Sigmoid colon (tissue), 7 donors: ENCODE data around the gene TCERG1L. TPM values are rescaled to one million over a fixed set of nuclear protein-coding genes. Genes with fewer than 3 reads are reported as not detected.

Experiments
- DNase-seq: peaks from one replicate; pipeline ENCODE4 v3.0.0-alpha.2; 2019
- H3K27ac ChIP-seq, 4 donors: fragments of 200-600 bp; sonication (generic); one replicate each; pipeline ENCODE4 v1.5.1; 2016 to 2019; ENCODE audit warnings: mild to moderate bottlenecking in 1 of 4
- H3K27me3 ChIP-seq, 3 donors: fragments of 200-600 bp; sonication (generic); one replicate each; pipeline ENCODE4 v1.5.1; 2019; ENCODE audit warnings: mild to moderate bottlenecking in 1 of 3
- H3K36me3 ChIP-seq, 4 donors: fragments of 200-600 bp; sonication (generic); one replicate each; pipeline ENCODE4 v1.5.1; 2016 to 2019
- H3K4me1 ChIP-seq, 4 donors: fragments of 200-600 bp; sonication (generic); one replicate each; pipeline ENCODE4 v1.5.1; 2017 to 2019
- H3K4me3 ChIP-seq, 4 donors: fragments of 200-600 bp; sonication (generic); one replicate each; pipeline ENCODE4 v1.5.1; 2017 to 2019; ENCODE audit warnings: mild to moderate bottlenecking in 2 of 4, moderate library complexity in 1 of 4
- H3K9me3 ChIP-seq, 4 donors: fragments of 200-600 bp in 3 of 4; sonication (generic) in 3 of 4; one replicate each; pipeline versions ENCODE4 v1.5.1 to v1.6.1; 2013 to 2019
- CTCF ChIP-seq, 4 experiments: fragments of 450-650 bp in 3 of 4; fragments of 200-600 bp in 1 of 4; IDR thresholded peaks; one replicate each; pipeline ENCODE4 v1.5.1; 2016 to 2019; ENCODE audit warnings: antibody characterized with exemption in 4 of 4, mild to moderate bottlenecking in 3 of 4, moderate library complexity in 2 of 4
- EP300 ChIP-seq, 4 donors: sonication (generic); formaldehyde crosslinking; IDR thresholded peaks; one replicate each; pipeline ENCODE4 v1.6.1; 2017; ENCODE audit warnings: antibody characterized with exemption in 4 of 4
- POLR2A ChIP-seq, 2 donors: fragments of 450-650 bp; IDR thresholded peaks; one replicate each; pipeline ENCODE4 v1.6.1; 2016; ENCODE audit warnings: antibody characterized with exemption in 2 of 2, mild to moderate bottlenecking in 2 of 2, moderate library complexity in 2 of 2
- POLR2AphosphoS5 ChIP-seq, 4 donors: sonication (generic); formaldehyde crosslinking; IDR thresholded peaks; one replicate each; pipeline ENCODE4 v1.6.1; 2017; ENCODE audit warnings: antibody characterized with exemption in 4 of 4
- WGBS, 2 donors: extraction: QIAGEN DNeasy Blood & Tissue Kit; methylation state at CpG; one replicate each; pipeline ENCODE4 v1.1.7; 2013; 5-methylcytosine and 5-hydroxymethylcytosine counted together
- intact Hi-C: fragments of 100-400 bp; cut with DNase I; formaldehyde crosslinking; loops from one replicate; pipeline ENCODE4 v1.15.1; 2023
- polyA plus RNA-seq, 3 donors: library from polyadenylated mRNA; stranded (reverse); fragments of 200-250 nt; gene quantifications; one replicate each; pipeline ENCODE4 v1.2.3, GENCODE V29; 2013
- total RNA-seq, 4 donors: library from RNA; depleted of rRNA; stranded (reverse); fragments of >200 nt; gene quantifications; one replicate each; pipeline ENCODE4 v1.1.0, GENCODE V29; 2016
- donor health status: healthy with polysubstance abuse.
- donor health status: Bipolar disorder and iron deficiency.
- donor health status: healthy.

Gene TCERG1L
- total and polyA plus RNA-seq, 7 donors = under 0.01 to 0.55 (median 0.10) TPM; not detected in 4

GRCh38 chr10:131300508-131300907, 11.0 kb downstream of the TCERG1L start:
- H3K27ac ChIP-seq = no peak overlapping the region
- no peak overlapping the region for H3K4me3 ChIP-seq
- H3K9me3 ChIP-seq = peaks cover 0 to 12% (median 4%) of the 10 kb centered on the region in 4 donors
- peaks cover 0 to 14% (median 6%) of the 10 kb centered on the region in 3 donors for H3K27me3 ChIP-seq
- no peaks in the 10 kb centered on the region for H3K4me1 ChIP-seq
- 74 to 83% methylated on average over 3 of the region's 3 CpGs for WGBS, 2 donors
- H3K36me3 ChIP-seq = no peaks in the 10 kb centered on the region
- intact Hi-C loops = no loop called here
- TF ChIP-seq CTCF (IDR thresholded peaks at IDR 0.05) = no peak
- DNase-seq = no peak

GRCh38 chr10:131290781-131291180, 20.7 kb downstream of the TCERG1L start:
- Histone ChIP-seq H3K27me3 (no peaks in the 10 kb centered on the region), H3K27ac (no peak overlapping the region), H3K4me1 (no peaks in the 10 kb centered on the region), H3K36me3 (no peaks in the 10 kb centered on the region), H3K9me3 (no peaks in the 10 kb centered on the region), H3K4me3 (no peak overlapping the region)
- TF ChIP-seq POLR2A (IDR thresholded peaks at IDR 0.05) (no peak), EP300 (IDR thresholded peaks at IDR 0.05) (no peak), POLR2AphosphoS5 (IDR thresholded peaks at IDR 0.05) (no peak), CTCF (IDR thresholded peaks at IDR 0.05) (no peak)
- intact Hi-C loops = no loop called here
- 77 to 89% methylated on average over 7 of the region's 7 CpGs for WGBS, 2 donors
- no peak for DNase-seq

- DNase-seq = no peak
- no peaks in the 10 kb centered on the region for H3K27me3 ChIP-seq
- H3K27ac ChIP-seq = no peak overlapping the region
- no peak for TF ChIP-seq EP300 (IDR thresholded peaks at IDR 0.05)
- no peak for TF ChIP-seq POLR2AphosphoS5 (IDR thresholded peaks at IDR 0.05)
- no peak for TF ChIP-seq POLR2A (IDR thresholded peaks at IDR 0.05)
- TF ChIP-seq CTCF (IDR thresholded peaks at IDR 0.05) = no peak
- H3K9me3 ChIP-seq = no peaks in the 10 kb centered on the region
- no peaks in the 10 kb centered on the region for H3K36me3 ChIP-seq
- intact Hi-C loops = no loop called here
- no peak overlapping the region for H3K4me3 ChIP-seq
- 91 to 92% methylated on average over 12 of the region's 12 CpGs for WGBS, 2 donors
- H3K4me1 ChIP-seq = no peaks in the 10 kb centered on the region
Measured at GRCh38 chr10:131288648-131289047, 22.9 kb downstream of the TCERG1L start.

GRCh38 chr10:131282961-131283360, 28.6 kb downstream of the TCERG1L start:
- TF ChIP-seq CTCF (IDR thresholded peaks at IDR 0.05) = no peak
- TF ChIP-seq POLR2A (IDR thresholded peaks at IDR 0.05) = no peak
- TF ChIP-seq POLR2AphosphoS5 (IDR thresholded peaks at IDR 0.05) = no peak
- no peak for TF ChIP-seq EP300 (IDR thresholded peaks at IDR 0.05)
- Histone ChIP-seq H3K4me1 (no peaks in the 10 kb centered on the region), H3K27me3 (no peaks in the 10 kb centered on the region), H3K4me3 (no peak overlapping the region), H3K27ac (no peak overlapping the region), H3K36me3 (no peaks in the 10 kb centered on the region), H3K9me3 (no peaks in the 10 kb centered on the region)
- WGBS, 2 donors = 84 to 86% methylated on average over 9 of the region's 9 CpGs
- intact Hi-C loops = no loop called here
- DNase-seq = no peak

- Histone ChIP-seq H3K4me1 (no peaks in the 10 kb centered on the region), H3K4me3 (no peak overlapping the region), H3K27me3 (no peaks in the 10 kb centered on the region), H3K9me3 (no peaks in the 10 kb centered on the region), H3K36me3 (no peaks in the 10 kb centered on the region), H3K27ac (no peak overlapping the region)
- DNase-seq = no peak
- intact Hi-C loops = no loop called here
- 14 to 44% methylated on average over 1 of the region's 1 CpG for WGBS, 2 donors
- TF ChIP-seq POLR2A (IDR thresholded peaks at IDR 0.05) (no peak), CTCF (IDR thresholded peaks at IDR 0.05) (no peak), EP300 (IDR thresholded peaks at IDR 0.05) (no peak), POLR2AphosphoS5 (IDR thresholded peaks at IDR 0.05) (no peak)
Measured at GRCh38 chr10:131280101-131280500, 31.4 kb downstream of the TCERG1L start.
